ENCODE measurements around the gene NSG2.
"Not testable (repeated sequence)": the region's sequence is repeated elsewhere in the genome, so short reads cannot be mapped to it uniquely, and the experiment has no call there.

NSG2 gene

DNA sequence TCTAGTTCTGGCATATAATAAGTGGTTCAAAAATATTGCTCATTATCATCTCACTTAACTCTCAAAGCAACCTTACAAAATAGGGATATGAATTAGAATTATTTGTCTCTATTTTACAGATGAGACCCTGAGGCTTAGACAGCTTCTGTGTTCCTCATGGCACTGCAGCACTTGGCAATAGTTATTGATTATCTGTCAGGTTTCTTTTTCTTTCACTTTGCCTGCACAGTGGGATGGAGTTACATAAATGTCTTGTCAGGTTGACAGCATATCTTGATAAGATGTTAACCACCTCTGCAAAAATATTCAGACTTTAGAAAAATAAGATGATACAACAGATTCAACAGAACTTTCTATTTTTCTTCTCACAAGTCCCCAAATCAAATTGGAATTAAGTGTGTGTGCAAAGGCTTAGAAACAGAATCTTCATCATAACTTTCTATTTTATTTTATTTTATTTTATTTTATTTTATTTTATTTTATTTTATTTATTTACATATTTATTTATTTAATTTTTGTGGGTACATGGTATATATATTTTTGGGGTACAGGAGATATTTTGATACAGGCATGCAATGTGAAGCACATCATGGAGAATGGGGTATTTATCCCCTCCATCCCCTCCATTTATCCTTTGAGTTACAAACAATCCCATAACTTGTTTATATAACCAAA, 17.7 kb downstream of the NSG2 start:
- no peak for DNase-seq

DNA sequence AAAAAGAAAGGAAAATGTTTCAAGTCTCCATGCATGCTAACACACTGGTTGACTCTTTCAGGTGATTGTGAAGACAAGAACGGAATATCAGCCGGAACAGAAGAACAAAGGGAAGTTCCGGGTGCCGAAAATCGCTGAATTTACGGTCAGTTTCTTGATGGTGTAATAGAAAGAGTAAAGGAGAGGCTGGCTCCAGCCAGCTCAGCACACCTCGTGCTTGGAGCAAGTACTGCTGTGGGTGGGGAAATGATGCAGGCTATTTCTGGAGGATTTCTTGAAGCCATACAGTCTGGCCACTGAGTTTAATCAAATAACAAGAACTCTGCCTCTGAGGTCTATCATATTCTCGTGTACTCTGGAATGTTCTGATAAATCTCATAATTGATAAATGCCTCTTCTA, 18.7 kb downstream of the NSG2 start:
- DNase-seq, result no peak

DNA sequence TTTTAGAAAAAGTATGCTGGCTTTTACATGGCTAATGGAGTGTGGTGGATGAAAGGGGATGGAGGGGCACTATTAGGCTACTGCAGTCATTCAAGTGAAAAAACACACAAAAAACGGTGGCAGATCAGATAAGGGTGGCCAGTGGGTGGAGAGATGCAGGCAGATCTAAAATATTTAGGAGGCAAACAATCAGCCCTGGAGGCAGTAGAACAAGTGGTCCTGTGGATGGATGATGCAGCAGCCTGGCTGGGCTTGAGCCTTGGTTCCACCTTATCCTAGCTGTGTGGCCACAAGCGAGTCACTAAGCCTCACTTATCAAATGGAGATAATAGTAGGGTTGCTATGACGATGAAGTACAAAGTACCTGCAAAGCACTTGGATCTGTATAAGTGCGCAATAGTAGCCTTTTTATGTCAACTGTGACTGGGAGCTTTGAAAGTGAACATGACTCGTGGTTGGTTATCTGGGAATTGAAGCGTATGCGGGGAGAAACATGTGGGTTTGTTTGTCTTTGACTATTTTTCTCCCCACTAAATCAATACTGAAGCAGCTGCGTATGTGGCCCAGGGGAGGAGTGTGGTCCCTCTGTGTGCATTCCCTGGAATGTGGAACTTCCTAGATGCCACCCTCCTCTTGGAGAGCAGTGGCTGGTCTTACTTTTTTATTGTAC, 20.2 kb downstream of the NSG2 start:
- no peak for DNase-seq

DNA sequence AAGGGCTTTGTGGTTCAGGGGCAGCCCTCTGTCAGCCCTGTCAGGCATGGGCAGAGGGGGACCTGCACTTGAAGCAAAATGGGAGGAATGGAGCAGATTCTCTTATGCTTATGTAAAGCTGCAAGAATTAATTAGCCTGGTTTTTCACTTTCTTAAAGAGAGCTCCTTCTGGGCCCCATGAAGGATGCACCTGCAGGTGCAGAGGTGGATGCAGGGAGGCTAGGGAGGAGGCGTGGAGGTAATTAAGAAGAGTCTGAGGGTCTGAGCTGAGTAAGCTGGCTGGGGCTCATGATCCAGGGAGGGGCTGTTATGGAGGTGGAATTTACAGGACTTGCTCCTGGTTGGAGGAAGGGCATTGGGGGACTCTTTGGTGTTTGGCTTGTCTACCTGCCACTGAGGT, 22.0 kb downstream of the NSG2 start:
- DNase-seq, result no peak

DNA sequence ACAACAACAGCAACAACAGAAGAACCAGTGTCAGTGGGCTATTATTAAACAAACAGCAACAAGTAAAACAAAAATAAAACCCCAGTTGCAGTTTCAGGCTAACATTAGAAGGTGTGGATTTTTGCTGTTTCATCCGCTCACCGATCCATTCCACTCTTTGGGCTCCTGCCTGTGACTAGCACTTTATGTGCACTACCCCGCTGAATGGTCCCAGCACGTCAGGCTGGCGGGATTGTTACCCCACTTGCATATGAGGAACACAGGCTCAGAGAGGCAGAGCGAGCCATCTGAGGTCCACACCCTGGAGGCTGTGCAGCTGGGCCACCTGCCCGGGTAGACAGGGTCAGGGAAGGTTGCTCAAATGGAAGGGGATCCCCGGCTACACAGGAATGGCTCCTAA, 26.0 kb downstream of the NSG2 start:
- DNase-seq, result no peak

DNA sequence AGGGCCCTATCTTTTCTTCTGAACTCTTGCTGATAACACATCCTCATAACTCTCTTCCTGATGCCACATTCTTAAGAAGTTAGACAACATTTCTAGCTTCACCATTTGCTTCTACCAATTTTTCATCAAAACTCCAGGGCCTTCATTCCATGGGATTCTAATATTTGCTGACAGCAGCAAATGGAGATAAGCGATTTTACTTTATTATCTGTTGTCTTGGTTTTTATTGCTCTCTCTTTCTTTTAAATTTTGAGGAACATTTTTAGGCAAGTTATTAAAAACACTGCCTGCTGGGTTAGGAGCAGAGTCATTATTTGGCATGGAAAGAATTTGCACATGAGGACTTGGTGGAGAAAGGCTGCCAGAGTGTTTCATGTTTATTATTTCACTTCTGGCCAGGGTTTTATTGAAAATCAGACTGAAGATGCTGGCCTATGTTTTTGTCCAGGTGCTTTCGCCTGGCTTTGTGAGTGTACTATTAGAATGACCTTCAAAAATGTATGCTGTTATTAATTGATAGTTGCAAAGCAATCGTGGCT, 27.7 kb downstream of the NSG2 start:
- no peak for DNase-seq

DNA sequence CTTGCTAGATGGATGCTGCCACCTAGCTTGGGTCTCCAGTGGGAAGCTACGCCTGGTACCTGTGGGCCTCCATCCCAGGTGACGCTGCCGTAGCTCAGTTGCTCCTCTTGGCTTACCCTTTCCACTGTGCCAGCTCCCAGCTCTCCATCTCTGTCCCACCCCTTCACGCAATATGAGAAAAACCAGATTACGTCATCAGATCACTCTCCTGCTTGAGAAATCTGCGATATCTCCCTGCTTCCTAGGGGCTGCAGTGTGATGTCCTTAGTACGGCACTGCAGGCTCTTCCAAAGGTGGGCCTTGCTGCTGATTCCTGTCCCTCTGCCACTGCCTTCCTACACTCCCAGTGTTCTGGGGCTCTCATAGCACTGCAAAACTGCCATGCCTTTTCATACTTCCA, 28.9 kb downstream of the NSG2 start:
- no peak for DNase-seq

DNA sequence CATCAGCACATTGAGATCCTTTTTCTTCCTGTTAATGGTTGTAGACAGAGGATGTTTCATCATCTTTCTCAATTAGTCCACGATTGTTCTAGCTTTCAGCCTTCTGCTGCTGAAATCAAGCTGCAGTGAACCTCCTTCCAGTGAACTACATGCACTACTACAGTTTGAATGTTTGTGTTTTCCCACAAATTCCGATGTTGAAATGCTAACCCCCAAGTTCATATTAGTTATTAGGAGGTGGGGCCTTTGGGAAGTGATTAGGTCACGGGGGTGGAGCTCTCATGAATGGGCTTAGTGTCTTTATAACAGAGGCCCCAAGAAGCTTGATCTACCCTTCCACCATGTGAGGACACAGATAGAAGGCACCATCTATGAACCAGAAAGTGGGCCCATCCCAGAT, 32.9 kb downstream of the NSG2 start:
- DNase-seq, result no peak

DNA sequence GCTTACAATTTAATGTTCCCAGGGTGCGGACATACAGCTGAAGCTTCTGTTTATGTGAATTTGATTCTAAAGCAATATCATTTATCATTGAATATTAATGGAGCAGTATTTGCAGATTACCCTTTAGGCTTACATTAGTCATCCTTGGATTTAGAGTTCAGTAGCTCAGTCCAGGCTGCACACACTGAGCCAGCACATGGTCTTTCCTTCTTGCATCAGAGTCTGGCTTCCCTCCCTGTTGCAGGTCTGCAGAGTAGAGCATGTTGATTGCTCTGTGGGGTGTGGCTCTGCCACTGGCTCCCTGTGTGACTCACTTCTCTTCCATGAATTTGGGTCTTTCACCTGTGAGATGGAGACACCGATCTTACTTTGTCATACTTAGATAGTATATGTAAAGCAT, 36.8 kb downstream of the NSG2 start:
- DNase-seq, result no peak

DNA sequence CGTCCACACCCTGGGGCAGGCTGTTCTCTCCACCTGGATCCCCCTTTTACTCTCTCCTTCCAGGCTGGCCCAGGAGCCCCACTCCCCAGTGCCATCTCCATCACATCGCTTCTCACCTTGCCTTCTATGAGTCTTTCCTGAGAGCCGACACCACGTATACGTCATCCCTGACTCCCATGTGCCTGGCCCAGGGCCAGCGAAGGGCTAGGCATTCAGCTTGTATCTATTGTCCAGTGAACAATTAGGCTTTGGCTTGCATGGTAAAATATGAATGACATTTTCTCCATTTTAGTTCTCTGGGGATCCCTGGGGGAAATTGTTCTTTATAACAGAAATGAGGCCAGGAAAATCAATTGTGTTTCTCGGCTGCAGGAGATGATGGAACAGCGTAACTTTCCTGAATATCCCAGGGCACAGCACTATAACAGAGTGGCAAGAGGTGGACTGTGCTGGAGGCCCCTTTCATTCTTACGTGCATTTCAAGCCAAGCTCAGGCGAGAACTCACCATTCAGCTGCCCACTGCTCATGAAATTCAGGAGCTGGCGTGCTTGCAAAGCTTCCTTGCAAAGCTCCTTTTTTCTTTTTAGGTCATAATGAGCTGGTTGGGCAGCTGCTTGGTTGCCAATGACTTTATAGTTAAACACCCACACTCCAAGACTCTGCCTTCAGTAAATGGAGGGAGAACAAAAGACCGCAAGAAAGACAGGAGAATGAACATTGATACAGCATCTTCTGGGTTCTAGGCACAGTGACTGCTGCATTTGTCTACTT, 37.7 kb downstream of the NSG2 start:
- DNase-seq, result no peak

DNA sequence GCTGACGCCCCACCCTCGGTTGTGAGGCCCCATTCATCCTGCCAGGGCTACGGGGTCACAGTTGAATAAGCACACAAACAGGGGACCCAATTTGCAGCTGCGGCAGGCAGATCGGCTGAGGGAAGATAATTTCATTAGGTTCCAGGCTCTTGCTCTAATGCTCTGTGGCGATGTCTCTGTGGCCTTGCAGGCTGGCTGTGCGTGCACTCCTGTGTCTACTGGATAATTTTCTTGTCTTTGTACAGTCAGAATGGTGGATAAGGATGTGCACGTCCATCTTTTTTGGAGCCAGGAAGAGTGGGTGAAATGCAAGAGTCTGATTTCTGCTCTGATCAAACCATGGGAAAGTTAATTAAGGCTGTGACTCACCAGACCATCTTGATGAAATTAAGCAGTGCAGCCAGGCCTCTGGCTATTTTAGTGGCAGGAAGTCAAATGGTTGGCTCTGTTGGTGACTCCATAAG, 39.2 kb downstream of the NSG2 start:
- DNase-seq, result no peak

DNA sequence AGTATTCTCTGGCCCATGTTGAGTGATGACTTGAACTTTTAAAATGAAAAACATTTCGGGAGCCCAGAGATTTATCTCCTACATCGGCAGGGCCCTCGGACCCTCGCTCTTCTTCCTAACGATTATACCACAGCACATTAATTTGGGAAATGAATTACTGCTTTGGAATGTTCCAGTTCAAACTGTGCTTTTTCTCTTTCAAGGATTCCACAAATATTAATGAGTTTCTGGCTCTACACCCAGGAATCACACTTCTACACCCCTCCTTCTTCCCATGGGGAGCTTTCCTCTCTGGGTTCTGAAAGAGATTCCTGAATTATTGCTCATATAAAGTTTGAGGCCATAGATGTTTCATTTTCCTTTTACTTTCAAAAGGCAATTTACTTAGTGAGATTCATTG, 41.2 kb downstream of the NSG2 start:
- DNase-seq, result no peak

DNA sequence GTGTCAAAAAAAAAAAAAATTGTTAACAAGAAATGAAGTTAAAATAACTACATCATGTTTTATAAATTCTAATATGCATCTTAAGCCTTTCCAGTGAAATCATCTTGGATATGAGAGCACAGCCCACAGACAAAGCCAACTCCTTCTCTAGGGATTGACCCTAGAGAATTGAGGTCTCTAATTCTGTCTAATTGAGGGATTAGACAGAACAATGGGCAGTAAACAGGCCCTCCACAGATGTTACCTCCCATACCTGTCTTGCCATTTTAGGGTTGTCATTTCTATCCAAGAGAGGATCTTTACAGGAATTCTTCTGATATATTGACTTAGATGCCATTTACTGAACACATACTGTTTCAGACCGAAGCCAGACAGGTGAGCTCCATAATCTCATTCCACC, 42.3 kb downstream of the NSG2 start:
- DNase-seq, result no peak

DNA sequence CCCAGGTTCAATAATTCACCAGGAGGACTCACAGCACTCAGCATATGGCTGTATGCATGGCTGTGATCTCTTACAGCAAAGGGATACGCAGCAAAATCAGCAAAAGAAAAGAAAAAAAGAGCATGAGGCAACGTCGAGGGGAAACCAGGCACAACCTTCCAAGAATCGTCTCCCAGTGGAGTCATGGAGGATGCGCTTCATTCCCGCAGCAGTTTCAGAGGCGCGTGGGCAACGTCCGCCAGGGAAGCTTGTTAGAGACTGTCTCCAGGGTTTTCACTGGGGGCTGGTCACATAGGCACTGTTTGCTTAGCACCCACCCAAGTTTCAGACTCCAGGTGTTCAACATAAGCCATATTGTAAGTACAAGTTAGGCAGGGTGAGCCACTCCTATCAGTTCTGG, 44.6 kb downstream of the NSG2 start:
- DNase-seq, result no peak

DNA sequence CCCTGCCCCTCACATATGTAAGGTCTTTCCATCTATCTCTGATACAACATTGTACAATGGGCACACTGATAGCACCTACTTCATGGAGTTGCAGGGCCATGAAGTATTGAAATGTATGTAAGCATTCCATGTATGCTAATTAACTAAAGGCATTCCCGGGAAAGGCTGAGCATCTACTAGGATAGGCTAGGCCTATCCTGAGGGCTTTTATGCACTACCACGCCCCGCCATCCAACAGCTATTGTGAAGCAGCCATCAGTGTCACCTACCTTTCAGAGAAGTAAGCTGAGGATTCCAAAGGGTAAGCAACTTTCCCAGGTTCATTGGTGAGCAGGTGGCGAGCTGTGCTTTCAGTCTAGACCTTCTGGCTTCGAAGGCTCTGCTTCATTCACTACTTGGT, 47.6 kb downstream of the NSG2 start:
- no peak for DNase-seq

DNA sequence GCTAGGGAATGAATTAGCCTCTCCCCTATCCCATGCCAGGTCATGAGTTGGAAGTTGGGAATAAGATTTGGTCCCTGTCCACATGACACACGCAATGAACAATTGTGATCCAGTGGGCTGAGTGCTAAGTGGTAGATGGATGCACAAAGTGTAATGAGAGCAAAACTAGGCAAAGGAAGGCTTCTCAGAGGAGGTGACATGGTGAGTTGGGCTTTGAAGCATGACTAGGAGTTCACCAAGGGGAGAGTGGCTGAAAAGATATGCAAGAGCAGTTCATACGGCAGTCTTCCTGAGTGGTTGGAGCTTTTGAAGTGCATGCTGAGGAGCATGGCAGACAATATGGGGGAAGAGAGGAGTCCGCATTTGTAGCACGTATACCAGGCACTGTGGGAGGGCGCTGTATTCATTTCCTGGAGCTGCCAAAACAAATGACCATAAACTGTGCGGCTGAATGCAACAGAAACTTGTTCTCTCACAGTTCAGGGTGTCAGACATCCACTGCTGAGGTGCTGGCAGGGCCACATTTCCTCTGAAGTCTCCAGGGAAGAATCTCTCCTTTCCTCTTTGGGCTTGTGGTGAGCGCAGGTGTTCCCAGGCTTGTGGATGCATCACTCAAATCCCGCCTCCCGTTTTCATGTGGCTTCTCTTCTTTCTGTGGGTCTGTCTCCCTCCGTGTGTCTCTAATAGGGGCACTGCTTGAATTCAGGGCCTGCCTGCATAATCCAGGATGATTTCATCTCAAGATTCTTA, 49.5 kb downstream of the NSG2 start:
- no peak for DNase-seq

DNA sequence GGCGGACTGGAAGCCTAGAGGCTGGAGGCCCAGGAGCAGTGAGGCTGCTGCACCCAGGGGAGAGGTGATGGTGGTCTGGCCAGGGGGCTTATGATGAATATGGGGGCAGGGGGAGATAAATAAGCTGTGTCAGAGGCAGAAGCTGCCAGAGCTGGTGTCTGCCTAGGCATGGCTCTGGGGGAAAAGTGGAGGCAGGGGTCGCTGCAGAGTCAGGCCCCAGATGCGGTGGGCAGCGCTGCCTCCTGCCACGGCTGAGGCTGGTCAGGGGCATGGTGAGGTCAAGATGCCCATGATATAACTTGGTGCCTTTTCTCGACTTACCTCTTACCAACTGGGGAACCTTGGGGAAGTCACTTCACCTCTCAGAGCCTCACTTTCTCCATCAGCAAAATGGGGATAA, 51.1 kb downstream of the NSG2 start:
- no peak for DNase-seq

DNA sequence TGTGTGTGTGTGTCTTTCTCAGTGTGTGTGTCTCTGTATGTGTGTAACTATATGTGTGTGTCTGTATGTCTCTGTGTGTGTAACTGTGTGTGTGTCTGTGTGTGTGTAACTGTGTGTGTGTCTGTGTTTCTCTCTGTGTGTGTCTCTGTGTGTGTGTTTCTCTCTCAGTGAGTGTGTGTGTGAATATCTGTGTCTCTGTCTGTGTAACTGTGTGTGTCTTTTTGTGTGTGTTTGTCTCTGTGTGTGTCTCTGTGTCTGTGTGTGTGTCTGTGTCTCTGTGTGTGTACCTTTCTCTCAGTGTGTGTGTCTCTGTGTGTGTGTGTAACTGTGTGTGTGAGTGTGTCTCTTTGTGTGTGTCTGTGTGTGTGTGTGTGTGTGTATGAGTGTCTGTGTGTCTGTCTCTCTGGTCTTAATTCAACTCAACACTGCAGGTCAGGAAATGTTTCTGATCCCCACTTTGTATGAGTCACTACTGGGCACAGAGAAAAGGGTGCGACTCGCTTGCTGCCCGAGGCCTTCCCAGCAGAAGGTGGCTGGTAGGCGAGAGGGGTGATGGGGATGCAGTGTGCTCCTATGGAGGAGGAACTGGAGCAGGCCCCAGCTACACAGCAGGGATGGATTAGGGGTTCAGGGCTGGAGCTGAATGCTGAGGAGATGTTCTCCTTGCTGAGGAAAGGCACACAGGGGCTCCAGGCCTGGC, 52.1 kb downstream of the NSG2 start:
- no peak for DNase-seq

DNA sequence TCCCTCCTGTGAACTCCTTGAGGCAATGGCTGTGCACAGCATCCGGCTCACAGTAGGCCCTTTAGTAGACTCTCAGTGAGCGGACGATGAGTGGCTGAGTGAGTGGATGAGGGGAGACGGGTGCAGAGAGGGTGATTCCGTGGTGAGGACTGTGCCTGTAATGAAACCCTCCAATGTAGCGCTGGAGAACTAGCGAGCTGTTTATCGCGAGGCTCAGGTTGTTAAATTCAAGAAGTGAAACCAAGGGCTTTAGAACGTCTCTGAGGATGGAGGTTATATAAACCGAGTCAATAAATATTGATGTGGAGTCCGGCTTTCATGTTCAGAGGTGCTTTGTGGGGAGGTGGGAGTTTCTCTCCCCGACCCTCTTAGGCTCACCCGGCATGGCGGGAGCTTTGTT, 53.2 kb downstream of the NSG2 start:
- DNase-seq, result no peak

DNA sequence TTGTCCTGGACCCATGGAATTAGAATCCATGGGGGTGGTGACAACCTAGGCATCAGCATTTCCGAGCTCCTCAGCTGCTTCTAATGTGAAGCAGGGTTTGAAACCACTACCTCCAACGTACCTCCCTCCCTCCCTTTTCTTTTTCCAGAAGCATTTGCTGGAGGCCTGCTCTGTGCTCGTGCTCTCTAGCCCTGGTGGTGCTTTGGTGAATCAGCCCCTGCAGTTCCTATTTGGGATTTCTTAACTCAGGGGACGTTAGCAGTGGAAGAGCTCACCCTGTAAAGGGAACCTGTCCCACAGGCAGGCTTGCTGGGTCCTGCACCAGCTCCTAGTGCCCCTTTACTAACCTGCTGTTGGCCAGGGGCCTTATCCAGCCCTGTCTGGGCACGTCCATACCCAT, 55.0 kb downstream of the NSG2 start:
- no peak for DNase-seq

DNA sequence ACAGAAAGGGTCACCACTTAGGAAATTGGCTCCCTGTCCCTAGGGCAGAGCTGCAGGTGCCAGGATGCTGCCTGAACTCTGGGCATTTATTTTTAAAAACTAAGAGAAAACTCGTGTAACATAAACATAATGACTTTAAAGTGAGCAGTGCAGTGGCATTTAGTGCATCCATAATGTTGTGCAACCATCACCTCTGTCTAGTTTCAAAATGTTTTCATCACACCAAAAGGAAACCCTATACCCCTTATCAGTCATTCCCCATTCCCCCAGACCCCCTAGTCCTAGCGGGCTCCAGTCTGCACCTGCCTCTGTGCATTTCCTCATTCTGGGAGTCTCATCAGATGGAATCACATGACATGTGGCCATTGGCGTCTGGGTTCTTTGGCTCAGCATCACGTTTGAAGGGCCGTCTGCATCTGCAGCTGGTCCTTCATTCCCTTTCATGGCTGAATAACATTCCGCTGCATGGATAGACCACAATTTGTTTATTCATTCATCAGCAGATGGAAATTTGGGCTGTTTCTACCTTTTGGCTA, 55.8 kb downstream of the NSG2 start:
- no peak for DNase-seq

DNA sequence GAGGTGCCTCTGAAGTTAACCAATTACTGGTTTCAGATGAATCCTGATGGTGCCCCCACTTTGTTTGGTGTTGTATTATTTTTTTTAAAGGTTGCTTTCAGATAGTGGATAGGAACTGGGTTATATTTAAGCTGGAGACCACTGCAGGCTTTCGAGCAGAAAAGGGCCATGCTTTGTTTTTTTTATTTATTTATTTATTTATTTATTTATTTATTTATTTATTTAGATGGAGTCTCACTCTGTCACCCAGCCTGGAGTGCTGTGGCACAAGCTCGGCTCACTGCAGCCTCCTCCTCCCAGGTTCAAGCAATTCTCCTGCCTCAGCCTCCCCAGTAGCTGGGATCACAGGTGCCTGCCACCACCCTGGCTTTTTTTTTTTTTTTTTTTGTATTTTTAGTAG, 57.1 kb downstream of the NSG2 start:
- DNase-seq, result not testable (repeated sequence)

Data from Kasumi-1 (cell line).